HG03103 (cell line): ENCODE data around the gene ZNF839.
"Not testable (repeated sequence)": the region's sequence is repeated elsewhere in the genome, so short reads cannot be mapped to it uniquely, and the experiment has no call there.

Experiments
- ATAC-seq: cut with Tn5 transposase; IDR thresholded peaks from one replicate; pipeline ENCODE4 v1.9.1; 2021; ENCODE audit warnings: low read depth; ENCODE audit not compliant: unreplicated experiment

ZNF839 gene

DNA sequence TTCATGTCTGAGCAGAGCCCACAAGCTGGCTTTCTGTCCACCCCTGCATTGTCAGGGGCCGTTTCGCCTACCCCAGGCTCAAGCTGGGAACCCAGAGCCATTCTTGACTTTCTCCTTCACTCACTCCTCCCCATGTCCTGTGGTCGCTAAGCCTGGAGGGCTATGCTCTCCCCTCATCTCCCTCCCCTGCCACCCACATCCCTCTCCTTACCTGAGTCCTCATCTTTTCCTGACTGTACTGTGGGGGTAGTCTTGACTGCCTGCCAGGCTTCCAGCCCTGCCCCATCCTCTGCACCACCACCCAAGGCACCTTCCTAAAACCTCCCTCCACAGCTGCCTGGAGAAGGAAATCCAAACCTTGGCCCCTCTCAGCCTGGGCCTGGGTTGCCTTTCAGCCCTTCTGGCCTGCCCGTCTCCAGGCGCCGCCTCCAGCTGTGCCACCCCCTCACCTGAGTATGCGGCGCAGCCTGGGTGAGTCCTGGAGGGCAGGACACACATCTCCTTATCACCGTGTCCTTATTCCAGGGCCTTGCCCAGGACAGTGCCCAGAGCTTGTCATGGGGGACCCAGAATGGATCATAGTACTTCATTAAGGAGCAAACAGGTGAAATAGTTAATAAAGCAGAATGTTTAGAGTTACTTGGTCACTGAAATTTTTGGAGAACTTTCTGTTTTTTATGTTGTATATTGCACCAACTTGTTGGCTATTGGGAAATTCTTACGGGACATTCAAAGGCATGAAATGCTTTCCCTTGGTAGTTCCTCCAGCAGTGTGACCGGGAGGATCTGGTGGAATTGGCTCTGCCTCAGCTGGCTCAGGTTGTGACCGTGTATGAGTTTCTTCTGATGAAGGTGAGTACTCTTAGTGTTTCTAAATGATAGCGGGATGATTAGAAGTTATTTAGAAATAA is 14.5 kb downstream of the ZNF839 start:
- ATAC-seq, result no peak

DNA sequence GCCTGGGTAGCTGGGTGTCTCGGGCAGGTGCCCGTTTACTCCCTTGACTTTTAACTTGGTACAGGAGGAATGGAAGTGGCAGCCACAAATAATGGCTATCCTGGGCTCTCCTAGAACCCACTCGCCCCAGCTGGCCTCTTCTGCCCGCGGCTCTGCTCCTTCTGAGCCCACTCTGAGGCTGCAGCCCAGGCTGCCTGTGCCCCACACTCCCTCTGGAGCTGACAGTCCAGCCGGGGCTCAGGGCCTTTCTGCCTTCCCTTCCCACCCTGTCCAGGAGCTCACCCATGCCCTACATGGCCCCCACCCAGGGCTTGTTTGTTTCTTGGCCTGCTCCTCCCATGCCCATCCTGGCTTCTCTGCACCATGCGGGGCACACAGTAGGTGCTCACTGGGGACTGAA is 15.6 kb downstream of the ZNF839 start:
- no peak for ATAC-seq

DNA sequence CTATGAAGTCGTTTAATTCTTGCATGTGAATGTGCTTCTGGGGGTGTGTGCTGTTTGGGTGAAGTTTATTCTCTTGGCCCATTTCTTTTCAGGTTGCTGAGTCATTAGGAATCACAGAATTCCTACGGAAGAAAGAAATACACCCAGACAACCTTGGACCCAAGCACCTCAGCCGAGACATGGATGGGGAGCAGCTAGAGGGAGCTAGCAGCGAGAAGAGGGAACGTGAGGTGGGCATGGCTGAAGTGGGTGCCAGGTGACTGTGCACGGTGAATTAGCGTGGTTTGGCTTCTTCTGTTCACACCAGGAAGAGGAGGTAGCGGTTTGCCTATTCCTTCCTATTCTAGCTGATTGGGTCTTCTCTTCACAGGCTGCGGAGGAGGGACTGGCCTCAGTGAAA is 19.2 kb downstream of the ZNF839 start:
- no peak for ATAC-seq

DNA sequence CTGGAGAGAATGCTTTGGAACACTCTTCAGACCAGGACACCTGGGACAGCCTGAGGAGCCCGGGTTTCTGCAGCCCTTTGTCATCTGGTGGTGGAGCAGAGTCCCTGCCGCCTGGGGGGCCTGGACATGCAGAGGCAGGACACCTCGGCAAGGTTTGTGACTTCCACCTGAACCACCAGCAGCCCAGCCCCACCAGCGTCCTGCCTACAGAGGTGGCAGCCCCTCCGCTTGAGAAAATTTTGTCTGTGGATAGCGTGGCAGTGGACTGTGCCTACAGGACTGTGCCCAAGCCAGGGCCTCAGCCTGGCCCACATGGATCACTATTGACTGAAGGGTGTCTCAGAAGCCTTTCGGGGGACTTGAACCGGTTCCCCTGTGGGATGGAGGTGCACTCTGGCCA is 22.0 kb downstream of the ZNF839 start:
- ATAC-seq, result no peak

DNA sequence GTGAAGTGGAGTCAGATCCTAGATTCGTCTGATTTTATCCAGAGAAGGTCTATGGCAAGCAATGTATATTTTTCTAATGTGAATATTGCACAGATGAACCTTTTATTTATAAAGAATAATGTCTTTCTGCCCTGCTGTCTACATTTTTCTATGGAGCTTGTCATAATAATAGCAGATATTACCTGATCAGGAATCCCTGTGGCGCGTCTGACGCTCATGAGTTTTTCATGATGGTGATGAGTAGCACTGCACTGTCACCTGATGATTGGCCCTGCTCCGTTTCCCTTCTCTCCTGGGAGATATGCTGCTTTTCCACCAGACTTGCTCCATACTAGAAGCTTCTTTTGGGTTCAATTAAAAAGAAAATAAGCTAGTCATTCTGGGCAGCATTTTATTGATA is 22.7 kb downstream of the ZNF839 start:
- ATAC-seq, result no peak

DNA sequence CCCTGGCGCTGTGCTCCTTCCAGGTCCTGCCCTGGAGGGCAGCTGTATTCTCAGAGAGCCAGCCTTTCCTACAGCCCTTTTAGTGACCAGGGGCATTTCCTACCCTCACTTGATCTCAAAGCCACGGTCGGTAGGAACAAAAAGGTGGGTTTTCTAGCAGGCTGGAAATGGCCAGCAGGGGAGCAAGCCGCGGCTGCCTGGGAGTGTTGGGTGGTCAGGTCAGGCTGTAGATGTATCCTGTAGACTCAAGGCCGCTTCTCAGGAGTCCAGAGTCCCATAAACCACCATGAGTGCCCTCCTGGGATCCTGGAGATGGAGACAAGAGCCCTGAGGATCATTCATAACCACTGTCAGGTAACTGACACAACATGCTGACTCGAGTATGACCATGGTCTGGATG is 24.5 kb downstream of the ZNF839 start:
- no peak for ATAC-seq

DNA sequence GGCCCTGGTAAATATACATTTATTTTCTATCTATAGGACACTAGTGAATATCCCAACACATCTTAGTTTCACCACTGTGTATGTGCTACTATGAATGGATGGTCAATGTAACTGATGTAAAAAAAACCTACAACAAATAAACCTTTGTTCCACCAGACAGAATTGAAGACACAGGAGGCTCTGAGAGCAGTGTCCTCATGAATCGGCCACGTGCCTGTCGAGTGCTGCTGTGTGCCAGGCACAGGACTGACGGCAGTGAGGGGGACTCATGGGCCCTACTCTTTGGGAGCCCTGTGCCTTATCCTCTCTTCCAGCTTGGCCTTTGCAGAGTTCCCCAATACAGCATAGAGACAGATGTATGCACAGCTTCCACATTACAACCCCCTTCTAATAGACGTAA is 24.9 kb downstream of the ZNF839 start:
- no peak for ATAC-seq

DNA sequence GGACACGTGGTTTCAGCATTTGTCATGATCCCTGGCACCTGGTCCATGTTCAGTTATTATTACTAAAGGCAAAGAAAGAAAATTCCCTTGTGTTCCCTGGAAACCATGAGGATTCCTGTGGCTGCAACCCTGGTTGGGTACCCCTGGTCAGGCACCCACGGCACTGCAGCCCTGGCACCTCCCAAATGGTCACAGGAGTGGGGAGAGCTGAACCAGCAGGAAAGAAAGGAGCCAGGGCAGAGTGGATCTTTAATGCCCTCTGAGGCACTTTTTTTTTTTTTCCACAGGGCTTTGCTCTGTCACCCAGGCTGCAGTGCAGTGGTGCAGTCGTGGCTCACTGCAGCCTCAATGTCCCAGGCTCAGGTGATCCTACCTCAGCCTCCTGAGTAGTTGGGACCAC is 25.7 kb downstream of the ZNF839 start:
- no peak for ATAC-seq

DNA sequence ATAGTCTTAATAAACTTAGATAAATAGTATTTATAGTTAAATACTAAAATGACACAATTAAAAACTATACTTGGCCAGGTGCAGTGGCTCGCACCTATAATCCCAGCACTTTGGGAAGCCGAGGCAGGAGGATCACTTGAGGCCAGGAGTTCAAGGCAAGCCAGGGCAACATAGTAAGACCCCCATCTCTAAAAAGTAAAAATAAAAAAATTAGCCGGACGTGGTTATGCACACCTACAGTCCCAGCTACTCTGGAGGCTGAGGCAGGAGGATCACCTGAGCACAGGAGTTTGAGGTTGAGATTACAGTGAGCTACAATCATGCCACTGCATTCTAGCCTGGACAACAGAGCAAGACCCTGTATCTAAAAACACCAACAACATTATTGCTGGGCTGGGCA is 27.1 kb downstream of the ZNF839 start:
- no peak for ATAC-seq

DNA sequence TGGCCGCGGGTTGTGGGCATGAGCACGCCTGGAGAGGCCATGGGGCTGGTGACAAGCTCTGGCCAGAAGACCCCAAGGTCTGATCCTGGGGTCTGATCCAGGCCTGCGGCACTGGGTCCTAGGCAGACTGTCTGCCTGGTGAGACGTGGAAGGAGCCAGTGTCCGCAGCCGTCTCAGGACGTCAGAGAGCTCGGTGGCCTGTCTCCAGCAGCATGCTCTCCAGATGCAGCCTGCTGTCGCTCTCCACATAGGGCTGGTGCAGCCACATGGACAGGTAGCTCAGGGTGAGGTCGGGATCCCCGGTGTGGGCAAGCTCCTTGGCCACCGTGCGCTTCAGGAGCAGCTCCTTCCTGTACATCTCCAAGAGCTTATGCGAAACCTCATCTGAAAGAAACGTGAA is 28.8 kb downstream of the ZNF839 start:
- ATAC-seq, result no peak

DNA sequence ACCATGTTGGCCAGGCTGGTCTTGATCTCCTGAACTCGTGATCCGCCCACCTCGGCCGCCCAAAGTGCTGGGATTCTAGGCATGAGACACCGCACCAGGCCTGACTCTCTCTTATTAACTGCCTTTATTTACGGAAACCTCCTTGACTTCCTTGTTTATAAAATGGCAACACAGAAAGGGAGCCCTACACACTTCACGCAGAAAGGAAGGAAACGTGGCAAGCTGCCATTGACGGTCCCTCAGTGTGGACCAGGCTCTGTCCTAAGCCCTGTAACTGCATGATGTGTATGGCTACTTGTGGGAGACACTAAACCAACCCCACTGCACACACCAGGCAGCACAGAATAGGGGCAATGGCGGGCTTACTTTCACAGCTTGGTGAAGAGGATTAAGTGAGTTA is 31.5 kb downstream of the ZNF839 start:
- ATAC-seq, result no peak

DNA sequence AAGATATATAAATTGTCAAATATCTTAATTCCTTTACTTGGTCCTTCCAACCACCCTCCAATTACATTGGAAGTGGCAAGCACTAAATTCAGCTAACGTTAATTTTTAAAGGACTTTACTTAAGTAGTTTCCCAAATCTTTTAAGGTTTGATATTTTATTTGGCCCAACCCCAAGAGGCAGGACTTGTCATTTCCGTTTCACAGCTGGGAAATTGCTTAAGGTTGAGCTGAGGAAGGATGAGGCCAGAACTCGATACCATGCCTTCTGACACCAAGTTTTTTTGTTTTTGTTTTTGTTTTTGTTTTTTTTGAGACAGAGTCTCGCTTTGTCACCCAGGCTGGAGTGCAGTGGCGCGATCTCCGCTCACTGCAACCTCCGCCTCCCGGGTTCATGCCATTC is 32.0 kb downstream of the ZNF839 start:
- not testable (repeated sequence) for ATAC-seq

DNA sequence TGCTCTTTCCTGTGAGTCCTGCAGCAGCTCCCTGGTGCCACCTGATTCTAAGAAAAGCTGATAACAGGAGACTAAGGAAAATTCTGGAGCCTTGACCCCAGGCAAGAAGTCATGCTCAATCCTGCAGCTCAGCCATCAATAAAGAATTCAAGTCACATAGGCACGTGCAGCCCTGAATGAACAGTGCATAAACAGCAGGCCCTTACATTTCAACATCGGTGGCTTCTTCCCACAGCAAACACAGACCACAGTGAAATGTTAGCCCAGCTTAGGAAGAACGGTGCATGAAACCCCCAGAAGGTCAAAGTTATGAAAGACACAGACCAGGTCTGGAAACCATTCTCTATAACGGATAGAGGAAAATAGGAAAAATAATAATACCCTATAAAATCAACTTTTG is 32.7 kb downstream of the ZNF839 start:
- no peak for ATAC-seq

DNA sequence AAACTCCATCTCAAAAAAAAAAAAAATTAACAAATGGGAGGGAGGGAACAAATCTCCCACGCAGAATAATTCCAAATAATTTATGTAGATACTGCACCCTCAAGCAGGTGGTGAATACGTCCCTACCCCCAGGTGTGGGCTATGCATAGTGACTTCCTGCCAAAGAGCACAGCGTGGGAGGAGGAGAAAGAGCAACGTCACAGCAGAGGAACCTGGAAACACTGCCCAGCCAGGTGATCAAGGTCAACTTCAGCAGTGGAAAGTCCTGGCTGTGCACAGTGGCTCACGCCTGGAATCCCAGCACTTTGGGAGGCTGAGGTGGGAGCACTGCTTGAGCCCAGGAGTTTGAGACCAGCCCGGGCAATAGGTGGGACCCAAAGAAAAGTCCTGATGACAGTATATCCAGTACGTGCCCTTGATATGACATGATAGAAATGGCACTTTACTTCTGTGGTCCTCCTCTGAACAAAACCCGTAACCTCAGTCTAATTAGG is 33.6 kb downstream of the ZNF839 start:
- ATAC-seq, result no peak

DNA sequence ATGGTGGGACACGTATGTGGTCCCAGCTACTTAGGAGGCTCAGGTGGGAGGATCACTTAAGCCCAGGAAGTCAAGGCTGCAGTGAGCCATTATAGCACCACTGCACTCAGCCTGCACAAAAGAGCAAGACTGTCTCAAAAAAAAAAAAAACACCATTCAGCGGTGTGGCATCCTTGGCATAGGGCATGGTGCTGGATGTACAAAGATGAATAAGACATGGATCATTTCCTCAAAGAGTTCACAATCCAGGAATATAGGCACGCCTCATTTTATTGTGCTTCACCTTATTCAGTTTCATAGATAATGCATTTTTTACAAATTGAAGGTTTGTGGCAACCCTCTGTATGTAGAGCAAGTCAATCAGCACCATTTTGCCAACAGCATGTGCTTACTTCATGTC is 36.7 kb downstream of the ZNF839 start:
- no peak for ATAC-seq

DNA sequence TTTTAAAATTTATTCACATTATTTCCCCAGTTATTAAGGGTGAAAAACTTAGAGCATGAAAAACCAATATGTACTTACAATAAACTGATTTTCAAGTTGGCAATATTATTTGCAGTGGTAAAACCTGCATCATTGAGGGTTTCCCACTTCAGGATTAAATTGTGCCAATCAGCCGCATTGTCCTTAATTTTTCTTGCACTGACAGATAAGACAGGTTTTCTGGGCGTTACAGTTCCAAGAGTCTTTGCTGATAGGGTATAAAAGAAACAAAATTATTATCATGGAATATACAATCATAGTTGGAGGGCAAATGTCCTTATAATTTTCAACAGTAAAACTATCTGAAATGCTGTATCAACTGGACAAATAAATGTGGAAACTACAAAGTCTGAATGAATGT is 39.8 kb downstream of the ZNF839 start:
- no peak for ATAC-seq

DNA sequence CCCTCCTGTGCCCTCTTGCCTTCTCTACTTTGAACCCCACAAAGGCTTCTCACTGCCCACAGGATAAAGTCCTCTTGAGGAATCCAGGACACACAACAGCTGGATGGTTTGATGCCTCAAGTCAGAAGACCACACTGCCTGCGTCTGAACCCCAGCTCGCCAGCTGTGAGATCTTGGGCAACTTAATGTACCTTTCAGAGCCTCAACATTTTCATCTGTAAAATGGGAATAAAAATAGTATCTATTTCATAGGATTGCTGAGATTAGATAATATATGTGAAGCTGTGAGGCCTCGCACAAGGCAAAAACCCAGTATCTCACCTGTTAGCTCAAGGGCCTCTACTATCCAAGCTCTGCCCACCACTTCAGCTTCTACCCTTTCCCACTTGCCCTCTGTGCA is 40.8 kb downstream of the ZNF839 start:
- no peak for ATAC-seq

DNA sequence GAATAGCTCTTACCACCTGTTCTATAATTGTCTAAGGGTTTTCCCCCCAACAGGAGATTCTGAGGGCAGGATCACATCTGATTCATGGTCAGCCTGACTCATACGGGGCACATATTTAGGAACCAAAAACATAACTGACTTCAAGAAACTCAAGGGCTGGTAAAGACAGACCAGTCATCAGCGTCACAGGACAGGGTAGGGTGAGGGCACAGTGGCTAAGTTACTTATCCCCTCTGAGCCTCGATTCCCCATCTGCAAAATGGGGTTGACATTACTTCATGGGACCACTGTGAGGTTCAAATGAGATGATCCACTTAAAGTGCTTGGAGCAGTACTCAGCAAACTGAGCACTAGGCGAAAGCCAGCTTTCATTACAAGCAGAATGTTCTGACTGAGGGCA is 42.5 kb downstream of the ZNF839 start:
- ATAC-seq, result no peak

DNA sequence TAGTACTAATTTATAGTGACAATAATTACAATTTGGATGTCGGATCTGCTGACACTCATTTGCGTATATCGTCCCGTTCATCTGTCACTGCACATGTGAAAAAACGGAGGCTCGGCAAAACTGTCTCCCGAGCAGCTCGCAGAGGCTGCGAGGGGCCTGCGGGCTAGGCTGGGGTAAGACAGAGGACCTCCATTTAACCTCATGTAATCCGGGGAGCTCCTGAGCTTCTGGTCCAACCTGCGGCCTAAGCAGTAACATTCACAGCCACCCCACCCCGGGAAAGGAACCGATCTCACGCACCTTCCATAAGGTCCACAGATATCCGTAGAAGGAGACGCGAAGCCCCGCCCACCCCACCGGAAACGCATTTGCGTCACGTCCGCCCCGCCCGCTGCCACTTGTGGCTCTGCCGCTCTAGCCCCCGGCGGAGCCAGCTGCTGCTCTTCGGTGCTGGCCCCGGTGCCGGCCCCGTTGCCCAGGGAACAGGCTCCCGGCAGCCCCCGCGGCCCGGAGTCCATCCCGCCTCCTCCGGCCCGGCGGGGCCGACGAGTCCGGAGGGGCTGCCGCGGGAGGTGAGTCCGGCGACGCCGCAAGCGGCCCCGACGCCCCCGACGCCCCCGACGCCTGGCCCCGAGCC is 43.1 kb downstream of the ZNF839 start, which contains the start of the genes CINP and TECPR2:
Gene CINP, minus strand, starts transcription at position 346 of the 637 bp plus-strand sequence. Its CDS starts 39 bp downstream, at position 307.
Gene TECPR2, plus strand, starts transcription at position 397 of the 637 bp plus-strand sequence. CDS start 13,781 bp downstream, outside the sequence.
- ATAC-seq, result peak; percentile 88

DNA sequence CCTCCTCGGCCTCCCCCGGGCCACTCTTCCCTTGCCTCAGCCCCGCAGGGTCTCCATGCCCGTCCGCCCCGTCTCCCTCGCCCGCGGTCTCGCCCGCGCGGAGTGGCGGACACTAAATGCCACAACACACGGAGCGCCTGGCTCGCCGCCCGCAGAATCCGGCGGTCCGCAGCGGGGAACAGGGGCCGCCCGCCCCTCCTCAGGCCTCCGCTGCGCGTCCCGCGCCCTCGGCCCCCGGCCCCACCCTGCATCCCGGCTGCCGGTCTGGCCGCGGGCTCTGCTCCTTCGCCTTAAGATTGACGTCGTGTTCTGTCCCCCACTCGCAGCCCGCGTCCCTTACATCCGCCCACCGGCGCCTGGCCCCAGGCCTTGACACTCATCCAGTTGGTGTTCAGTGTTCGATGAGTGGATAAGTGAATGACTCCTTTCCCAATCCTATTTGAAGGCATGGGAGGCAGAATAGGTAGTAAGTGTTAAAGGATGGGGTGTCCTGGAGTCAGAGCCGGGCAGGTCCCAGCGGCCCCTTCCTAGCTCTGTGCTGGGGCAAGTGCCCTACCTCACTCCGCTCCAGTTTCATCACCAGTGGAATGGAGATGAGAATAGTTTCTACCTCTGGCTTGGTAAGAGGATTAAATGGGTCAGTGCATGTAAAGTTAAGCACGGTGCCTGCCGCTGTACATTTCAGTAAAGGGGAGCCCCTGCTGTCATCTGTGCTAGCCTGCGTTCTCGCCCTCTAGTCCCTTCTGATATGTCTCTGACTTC is 43.8 kb downstream of the ZNF839 start:
- ATAC-seq, result peak; percentile 15

DNA sequence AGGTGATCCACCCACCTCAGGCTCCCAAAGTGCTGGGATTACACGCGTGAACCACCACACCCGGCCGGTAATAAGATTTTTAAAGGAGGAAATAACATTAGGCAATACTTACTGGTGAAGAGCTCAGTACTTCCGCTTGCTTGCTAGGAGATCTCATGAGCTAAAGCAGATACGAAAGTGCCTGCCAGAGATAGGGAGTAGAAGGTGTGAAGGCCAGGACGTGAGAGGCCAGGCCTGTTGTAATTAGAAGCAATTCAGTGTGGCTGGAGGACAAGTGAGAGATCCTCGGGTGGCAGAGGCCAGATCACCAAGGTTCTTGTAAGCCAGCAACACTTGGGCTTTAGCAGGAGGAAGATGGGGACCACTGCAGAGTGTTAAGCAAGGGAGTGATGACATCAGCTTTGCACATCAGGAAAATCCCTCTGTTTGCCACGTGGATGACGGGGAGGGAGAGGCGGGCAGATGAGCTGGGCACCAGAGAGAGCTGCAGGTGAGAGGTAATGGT is 50.8 kb downstream of the ZNF839 start:
- ATAC-seq, result no peak
